GM18502 (cell line): ENCODE data around the gene HAP1.
"Not testable (repeated sequence)": the region's sequence is repeated elsewhere in the genome, so short reads cannot be mapped to it uniquely, and the experiment has no call there.

Experiments
- ATAC-seq: cut with Tn5 transposase; IDR thresholded peaks from one replicate; pipeline ENCODE4 v1.9.1; 2021; ENCODE audit warnings: mild to moderate bottlenecking; ENCODE audit not compliant: unreplicated experiment, poor library complexity

HAP1 gene

GRCh38 chr17:41675157-41676057 is 59.0 kb downstream of the HAP1 start:
- not testable (repeated sequence) for ATAC-seq
